HUES6 (cell line): ENCODE measurements around the gene SH3RF1.
"Not testable (repeated sequence)": the region's sequence is repeated elsewhere in the genome, so short reads cannot be mapped to it uniquely, and the experiment has no call there.

Experiments used
- H3K27ac ChIP-seq: 2 replicates; pipeline ENCODE4 v1.7.0; 2013; ENCODE audit warnings: low read depth, mild to moderate bottlenecking, low read length, inconsistent platforms
- H3K27me3 ChIP-seq: 2 replicates; pipeline ENCODE4 v1.6.1; 2013; ENCODE audit warnings: low read length; ENCODE audit not compliant: control insufficient read depth, insufficient read depth
- H3K36me3 ChIP-seq: 2 replicates; pipeline ENCODE4 v1.6.1; 2013; ENCODE audit warnings: low read length; ENCODE audit not compliant: control insufficient read depth, insufficient read depth
- H3K4me1 ChIP-seq: 2 replicates; pipeline ENCODE4 v1.6.1; 2013; ENCODE audit warnings: low read length; ENCODE audit not compliant: control insufficient read depth, insufficient read depth
- H3K4me3 ChIP-seq: 2 replicates; pipeline ENCODE4 v1.5.1; 2013; ENCODE audit warnings: low read depth, low read length
- H3K9ac ChIP-seq: one replicate; pipeline ENCODE4 v1.6.1; 2013; ENCODE audit warnings: mild to moderate bottlenecking, low read length
- H3K9me3 ChIP-seq: 2 replicates; pipeline ENCODE4 v1.6.1; 2013; ENCODE audit warnings: low read depth, low read length; ENCODE audit not compliant: control insufficient read depth, insufficient read depth

Gene SH3RF1

DNA sequence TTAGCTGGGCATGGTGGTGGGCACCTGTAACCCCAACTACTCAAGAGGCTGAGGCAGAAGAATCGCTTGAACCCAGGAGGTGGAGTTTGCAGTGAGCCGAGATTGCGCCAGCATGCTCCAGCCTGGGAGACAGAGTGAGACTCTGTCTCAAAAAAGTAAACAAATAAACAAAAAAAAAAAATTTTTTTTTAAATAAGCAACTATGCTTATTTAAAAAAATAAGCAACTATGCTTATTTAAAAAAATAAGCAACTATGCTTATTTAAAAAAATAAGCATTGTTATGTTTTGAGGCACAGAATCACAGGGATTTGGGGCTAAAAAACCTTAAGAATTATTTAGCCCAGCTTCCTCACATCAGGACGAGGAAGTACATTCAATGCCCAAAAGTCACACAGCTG lies 92.7 kb downstream of the SH3RF1 start:
- not testable (repeated sequence) for H3K9me3 ChIP-seq, H3K27me3 ChIP-seq, H3K4me3 ChIP-seq, H3K9ac ChIP-seq, H3K36me3 ChIP-seq, H3K4me1 ChIP-seq, H3K27ac ChIP-seq

DNA sequence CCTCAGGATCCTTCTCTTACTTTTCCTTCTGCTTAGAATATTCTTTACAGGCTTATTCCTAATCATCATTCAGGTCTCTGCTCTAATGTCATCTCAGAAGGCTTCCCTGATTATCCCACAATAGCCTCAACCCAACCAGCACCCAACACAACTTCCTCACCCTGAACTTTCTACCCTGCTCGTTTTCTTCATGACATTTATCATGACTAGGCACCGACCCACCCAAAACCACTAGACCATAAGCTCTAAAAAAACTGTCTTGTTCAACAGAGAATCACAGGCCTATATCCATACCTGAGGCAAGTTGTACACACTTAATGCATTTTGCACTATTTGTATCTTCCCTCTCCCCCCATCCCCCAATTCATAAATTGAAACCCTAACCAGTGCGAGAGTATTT lies 95.3 kb downstream of the SH3RF1 start:
- H3K9me3 ChIP-seq: no peaks in the 10 kb centered on the region
- H3K27me3 ChIP-seq: no peaks in the 10 kb centered on the region
- peaks cover 4% of the 10 kb centered on the region; the same call in 1 of the 2 replicates for H3K4me1 ChIP-seq
- H3K9ac ChIP-seq: no peak overlapping the region
- H3K27ac ChIP-seq: no peak overlapping the region
- no peaks in the 10 kb centered on the region for H3K36me3 ChIP-seq
- no peak overlapping the region for H3K4me3 ChIP-seq

DNA sequence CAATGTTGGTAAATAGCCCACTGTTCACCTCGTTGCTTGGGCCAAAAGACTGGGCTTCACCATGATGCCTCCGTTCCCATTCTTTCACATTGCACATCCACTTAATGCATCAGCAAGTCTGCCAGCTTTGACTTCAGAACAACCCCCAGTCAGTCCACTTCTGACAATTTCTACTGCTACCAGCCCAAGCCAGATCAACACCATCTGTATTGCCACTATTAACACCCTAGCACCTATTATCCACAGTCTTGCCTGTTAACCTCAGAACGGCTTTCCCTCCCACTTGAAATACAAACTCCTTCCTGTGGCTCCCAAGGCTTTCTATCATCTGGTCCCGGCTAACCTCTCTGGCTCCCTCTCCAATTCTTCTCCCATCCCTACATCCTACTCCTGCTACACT lies 95.7 kb downstream of the SH3RF1 start:
- Histone ChIP-seq H3K36me3 (no peaks in the 10 kb centered on the region), H3K4me1 (peaks cover under 1% of the 10 kb centered on the region; the same call in 1 of the 2 replicates), H3K9me3 (no peaks in the 10 kb centered on the region), H3K9ac (no peak overlapping the region), H3K27me3 (no peaks in the 10 kb centered on the region), H3K4me3 (no peak overlapping the region), H3K27ac (no peak overlapping the region)

DNA sequence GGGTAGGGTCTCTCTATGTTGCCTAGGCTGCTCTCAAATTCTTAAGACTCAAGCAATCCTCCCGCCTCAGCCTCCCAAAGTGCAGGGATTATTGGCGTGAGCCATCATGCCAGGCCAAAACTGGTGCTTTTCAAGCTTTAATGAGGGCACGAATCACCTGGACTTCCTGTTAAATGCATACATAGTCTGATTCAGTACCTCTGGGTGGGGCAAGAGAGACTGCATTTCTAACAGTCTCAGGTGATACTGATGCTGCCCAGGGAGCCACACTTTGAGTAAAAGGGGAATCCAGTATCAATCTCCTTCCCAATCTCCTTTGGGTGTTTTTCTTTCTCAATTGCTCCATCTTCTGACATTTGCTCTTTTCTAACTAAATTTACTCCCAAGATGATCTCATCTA lies 96.5 kb downstream of the SH3RF1 start:
- Histone ChIP-seq H3K4me3 (no peak overlapping the region), H3K9ac (no peak overlapping the region), H3K27ac (no peak overlapping the region), H3K27me3 (no peaks in the 10 kb centered on the region), H3K4me1 (no peaks in the 10 kb centered on the region; the same call in 1 of the 2 replicates), H3K9me3 (no peaks in the 10 kb centered on the region), H3K36me3 (no peaks in the 10 kb centered on the region)

DNA sequence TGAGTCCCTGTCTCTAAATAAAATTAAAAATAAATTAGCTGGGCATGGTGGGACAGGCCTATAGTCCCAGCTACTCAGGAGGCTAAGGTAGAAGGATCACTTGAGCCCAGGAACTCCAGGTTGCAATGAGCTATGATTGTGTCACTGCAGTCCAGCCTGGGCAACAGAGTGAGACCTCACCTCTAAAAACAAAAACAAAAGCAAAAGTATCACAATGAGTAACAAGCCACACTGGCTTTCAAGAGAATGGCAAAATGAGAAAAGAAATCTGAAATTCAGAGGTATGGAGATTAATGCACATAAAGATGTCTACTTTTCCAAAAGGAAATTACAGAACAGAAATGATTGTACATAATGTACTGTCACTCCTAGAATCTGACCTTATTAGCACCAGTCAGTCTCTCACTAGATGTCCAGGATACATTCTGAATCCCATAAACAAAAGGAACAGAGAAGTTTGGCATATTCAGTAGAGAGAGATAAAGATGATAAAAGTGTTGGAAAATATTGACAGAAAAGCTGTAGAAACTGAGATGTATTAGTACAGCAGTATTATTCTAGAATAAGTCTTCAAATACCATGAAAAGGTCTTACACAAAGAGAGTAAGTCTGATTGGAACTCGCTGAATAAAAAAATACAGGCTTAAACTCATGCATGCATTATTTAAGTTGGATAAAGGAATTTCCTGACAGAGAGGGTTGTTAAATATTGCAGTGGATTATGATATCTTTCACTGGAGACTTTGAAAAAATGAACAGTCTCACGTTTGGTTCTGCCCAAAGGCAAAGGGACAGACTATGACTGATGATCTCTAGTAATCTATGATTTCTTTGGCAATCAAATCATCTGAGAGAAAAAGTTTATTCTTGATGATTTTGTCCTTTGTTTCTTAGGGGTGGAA lies 102.5 kb downstream of the SH3RF1 start:
- Histone ChIP-seq H3K27ac (no peak overlapping the region), H3K27me3 (no peaks in the 10 kb centered on the region), H3K9me3 (no peaks in the 10 kb centered on the region), H3K9ac (no peak overlapping the region), H3K4me1 (no peaks in the 10 kb centered on the region; the same call in 1 of the 2 replicates), H3K36me3 (no peaks in the 10 kb centered on the region), H3K4me3 (no peak overlapping the region)

DNA sequence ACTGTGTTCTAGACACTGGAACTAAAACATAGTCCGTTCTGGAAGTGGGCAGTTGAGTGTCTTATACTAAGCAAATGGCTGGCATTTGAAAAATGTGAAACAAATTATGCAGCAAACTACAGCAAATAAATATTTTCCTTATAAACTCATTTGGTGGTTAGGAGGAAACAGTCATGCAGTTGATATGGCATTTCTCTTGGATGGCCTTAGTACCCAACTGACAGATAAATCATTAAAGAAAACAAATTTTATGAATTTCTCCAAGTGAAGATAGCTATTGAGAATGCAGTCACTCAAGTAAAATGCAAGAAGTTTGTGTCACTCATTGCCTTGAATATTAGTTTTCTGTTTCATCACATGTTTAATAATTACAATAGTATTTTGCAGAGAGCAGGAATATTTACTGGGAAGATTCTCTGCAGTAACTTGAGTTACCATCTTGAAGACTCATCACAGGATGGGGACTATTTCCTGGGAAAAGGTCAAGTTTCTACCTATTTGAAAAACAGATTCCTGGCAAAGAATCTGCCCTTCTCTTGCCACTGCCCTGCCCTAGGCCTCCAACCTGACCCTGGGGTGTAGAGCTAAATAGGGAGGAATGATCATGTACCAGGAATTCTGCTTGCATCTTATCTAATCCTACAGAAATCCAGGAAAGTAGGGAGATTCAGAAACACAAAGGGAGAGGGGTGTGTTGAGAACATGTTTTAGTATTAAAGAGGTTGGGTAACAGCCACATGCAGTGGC lies 105.9 kb downstream of the SH3RF1 start:
- no peak overlapping the region for H3K27ac ChIP-seq

DNA sequence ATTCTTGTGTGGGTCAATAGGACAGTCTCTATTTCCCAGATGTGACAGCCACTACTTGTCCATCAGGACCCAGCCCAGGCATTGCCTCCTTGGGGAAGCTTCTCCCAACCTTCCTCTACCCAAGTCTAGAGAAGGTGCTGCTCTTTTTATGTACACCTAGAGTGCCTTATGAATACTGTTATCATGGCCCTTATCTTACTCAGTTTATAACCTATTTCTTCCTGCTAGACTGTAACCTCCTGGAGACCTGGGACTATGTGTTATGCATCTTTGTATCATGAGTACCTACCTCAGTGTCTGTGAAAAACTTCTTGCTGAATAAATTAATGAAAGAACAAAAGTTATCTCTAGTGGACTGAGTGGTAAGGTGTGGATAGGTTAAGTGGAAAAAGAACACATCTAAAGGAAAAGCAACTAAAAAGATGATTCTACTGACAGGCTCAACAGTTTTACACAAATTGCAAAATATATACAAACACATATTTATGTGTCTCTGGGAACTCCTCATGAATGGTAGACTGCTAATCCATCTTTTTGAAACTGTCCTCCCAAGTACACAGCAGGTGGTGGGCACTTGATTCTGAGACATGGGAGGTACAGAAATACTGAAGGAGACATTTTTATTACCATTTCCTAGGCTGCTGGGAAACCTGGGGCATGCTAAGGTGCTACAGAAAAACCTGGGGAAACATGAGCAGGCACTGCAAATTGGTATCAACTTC lies 106.6 kb downstream of the SH3RF1 start:
- Histone ChIP-seq H3K27me3 (no peaks in the 10 kb centered on the region), H3K9me3 (no peaks in the 10 kb centered on the region), H3K4me1 (no peaks in the 10 kb centered on the region; the same call in 1 of the 2 replicates), H3K9ac (no peak overlapping the region), H3K4me3 (no peak overlapping the region), H3K27ac (no peak overlapping the region), H3K36me3 (no peaks in the 10 kb centered on the region)

More for the DNA sequence above, 105.9 kb downstream of the SH3RF1 start:
- no peak overlapping the region for H3K9ac ChIP-seq
- H3K27me3 ChIP-seq: no peaks in the 10 kb centered on the region
- no peak overlapping the region for H3K4me3 ChIP-seq
- no peaks in the 10 kb centered on the region; the same call in 1 of the 2 replicates for H3K4me1 ChIP-seq
- no peaks in the 10 kb centered on the region for H3K9me3 ChIP-seq
- no peaks in the 10 kb centered on the region for H3K36me3 ChIP-seq

DNA sequence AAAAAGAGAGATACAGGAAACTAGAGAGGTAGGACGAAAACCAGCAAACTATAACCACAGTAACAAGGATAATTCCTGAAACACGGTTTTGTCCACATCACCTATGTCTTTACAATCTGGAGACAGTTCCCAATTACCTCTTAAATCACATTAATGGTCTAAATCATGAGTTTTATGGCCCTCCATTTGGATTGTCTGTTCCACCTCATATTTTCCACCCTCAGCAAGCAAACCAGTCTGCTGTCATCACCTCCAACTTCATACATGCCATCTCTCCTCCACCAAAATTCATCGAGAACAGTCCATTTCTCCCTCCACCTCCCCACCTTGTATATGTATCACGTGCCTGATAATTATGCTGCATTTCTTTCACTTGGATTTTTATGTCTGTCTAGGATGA lies 107.3 kb downstream of the SH3RF1 start:
- Histone ChIP-seq H3K4me1 (no peaks in the 10 kb centered on the region; the same call in 1 of the 2 replicates), H3K9me3 (no peaks in the 10 kb centered on the region), H3K27ac (no peak overlapping the region), H3K4me3 (no peak overlapping the region), H3K9ac (no peak overlapping the region), H3K27me3 (no peaks in the 10 kb centered on the region), H3K36me3 (no peaks in the 10 kb centered on the region)

DNA sequence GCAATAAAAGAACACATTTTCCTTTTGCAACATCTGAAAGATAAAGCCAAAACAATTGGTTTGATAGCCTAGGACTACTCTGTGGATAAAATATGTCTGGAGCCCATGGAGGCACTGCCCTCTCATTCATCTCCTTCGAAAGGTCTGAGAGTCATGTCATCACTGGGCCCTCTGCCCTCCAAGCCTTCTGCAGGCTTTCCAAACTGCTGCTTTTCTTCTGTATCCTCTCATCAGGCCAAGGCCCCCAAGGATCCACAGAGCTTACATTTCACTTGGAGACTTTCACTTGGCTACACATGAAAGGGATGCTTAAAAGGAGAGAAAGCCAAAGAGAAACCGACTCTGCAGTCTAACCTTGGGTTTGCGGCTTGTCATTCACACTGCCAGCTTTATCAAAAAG lies 109.9 kb downstream of the SH3RF1 start:
- H3K9ac ChIP-seq: no peak overlapping the region
- 0 out of 2 replicates have a peak, but pooled peaks cover 2% of the 10 kb centered on the region for H3K36me3 ChIP-seq
- no peak overlapping the region for H3K27ac ChIP-seq
- H3K4me1 ChIP-seq: no peaks in the 10 kb centered on the region; the same call in 1 of the 2 replicates
- H3K9me3 ChIP-seq: no peaks in the 10 kb centered on the region
- H3K27me3 ChIP-seq: no peaks in the 10 kb centered on the region
- no peak overlapping the region for H3K4me3 ChIP-seq

DNA sequence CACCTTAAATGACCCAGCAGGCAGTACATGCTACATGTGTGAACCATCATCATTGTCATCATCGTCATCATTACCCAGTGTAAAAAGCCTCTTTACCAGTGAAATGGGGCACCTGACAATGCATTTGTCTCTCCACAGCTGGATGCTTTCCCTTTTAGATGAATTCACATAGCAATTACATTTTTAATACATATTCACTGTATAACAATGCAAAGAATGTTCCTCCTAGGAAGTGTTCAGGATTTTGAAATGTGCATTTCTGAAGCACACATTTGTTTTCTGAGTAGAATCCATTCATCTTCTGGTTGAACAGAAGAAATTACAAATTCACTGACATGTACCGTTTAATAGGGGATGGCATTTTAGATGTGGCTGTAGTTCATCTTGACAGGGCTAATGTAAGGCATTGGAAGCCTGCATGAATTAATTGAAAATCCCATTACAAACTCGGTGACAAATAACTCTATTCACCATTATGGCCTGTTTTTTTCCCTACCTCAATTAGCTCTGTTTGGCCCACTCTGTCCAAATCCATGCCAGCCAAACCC lies 111.1 kb downstream of the SH3RF1 start:
- Histone ChIP-seq H3K9ac (no peak overlapping the region), H3K4me3 (no peak overlapping the region), H3K9me3 (no peaks in the 10 kb centered on the region), H3K27me3 (no peaks in the 10 kb centered on the region), H3K4me1 (no peaks in the 10 kb centered on the region), H3K27ac (no peak overlapping the region), H3K36me3 (peaks cover 12% of the 10 kb centered on the region; the same call in 1 of the 2 replicates)
